ENCODE measurements around the gene CAMTA1. TPM values are rescaled to one million over a fixed set of nuclear protein-coding genes. Genes with fewer than 3 reads are reported as not detected.

CAMTA1 gene
- total RNA-seq, 4 donors from 2014 or later, result 57.4 to 88.3 (median 62.1) TPM

- Histone ChIP-seq H3K36me3 (no peaks in the 10 kb centered on the region), H3K27me3 (no peaks in the 10 kb centered on the region), H3K4me1 (no peaks in the 10 kb centered on the region), H3K9me3 (no peaks in the 10 kb centered on the region), H3K4me3 (no peak overlapping the region), H3K27ac (no peak overlapping the region)
- no peak for DNase-seq
- no peak for TF ChIP-seq CTCF (IDR thresholded peaks at IDR 0.05)
- TF ChIP-seq POLR2A (IDR thresholded peaks at IDR 0.05), result no peak
Observed at GRCh38 chr1:7625401-7625800, 840.1 kb downstream of the CAMTA1 start.

GRCh38 chr1:7628273-7628672 lies 843.0 kb downstream of the CAMTA1 start:
- TF ChIP-seq CTCF (IDR thresholded peaks at IDR 0.05) (no peak), POLR2A (IDR thresholded peaks at IDR 0.05) (no peak)
- Histone ChIP-seq H3K9me3 (no peaks in the 10 kb centered on the region), H3K36me3 (no peaks in the 10 kb centered on the region), H3K4me1 (no peaks in the 10 kb centered on the region), H3K27ac (no peak overlapping the region), H3K4me3 (no peak overlapping the region), H3K27me3 (no peaks in the 10 kb centered on the region)
- no peak for DNase-seq

- Histone ChIP-seq H3K4me1 (no peaks in the 10 kb centered on the region), H3K27me3 (no peaks in the 10 kb centered on the region), H3K9me3 (no peaks in the 10 kb centered on the region), H3K36me3 (no peaks in the 10 kb centered on the region), H3K4me3 (no peak overlapping the region), H3K27ac (no peak overlapping the region)
- TF ChIP-seq POLR2A (IDR thresholded peaks at IDR 0.05) (no peak), CTCF (IDR thresholded peaks at IDR 0.05) (no peak)
- DNase-seq, result no peak
Observed at GRCh38 chr1:7629011-7629410, 843.8 kb downstream of the CAMTA1 start.

GRCh38 chr1:7629465-7630195 lies 844.4 kb downstream of the CAMTA1 start:
- Histone ChIP-seq H3K4me3 (no peak overlapping the region), H3K27me3 (no peaks in the 10 kb centered on the region), H3K27ac (no peak overlapping the region), H3K36me3 (no peaks in the 10 kb centered on the region), H3K4me1 (no peaks in the 10 kb centered on the region), H3K9me3 (no peaks in the 10 kb centered on the region)
- DNase-seq, result no peak
- TF ChIP-seq CTCF (IDR thresholded peaks at IDR 0.05), result no peak
- no peak for TF ChIP-seq POLR2A (IDR thresholded peaks at IDR 0.05)

DNA sequence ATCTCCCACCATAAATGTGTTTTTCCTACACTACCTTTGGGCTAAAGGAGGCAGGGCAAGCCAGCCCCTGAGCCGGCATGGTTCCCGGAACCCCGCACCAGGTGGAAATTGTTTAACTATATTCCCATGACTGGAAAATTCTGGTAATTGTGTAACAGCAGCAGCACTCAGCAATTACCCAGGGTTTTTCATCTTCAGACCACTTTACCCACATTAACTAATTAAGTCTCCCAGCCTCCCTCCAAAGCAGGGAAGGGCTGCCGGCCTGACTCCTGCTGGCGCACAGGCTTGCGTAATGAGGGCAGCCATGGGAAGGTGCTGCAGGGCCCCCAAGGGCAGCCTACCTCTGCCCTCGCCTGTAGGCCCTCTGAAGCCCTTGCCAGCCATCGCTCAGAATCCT lies 845.1 kb downstream of the CAMTA1 start:
- TF ChIP-seq POLR2A (IDR thresholded peaks at IDR 0.05), result no peak
- TF ChIP-seq CTCF (IDR thresholded peaks at IDR 0.05), result no peak
- H3K36me3 ChIP-seq, result no peaks in the 10 kb centered on the region
- no peak for DNase-seq
- no peak overlapping the region for H3K4me3 ChIP-seq
- no peaks in the 10 kb centered on the region for H3K27me3 ChIP-seq
- H3K9me3 ChIP-seq, result no peaks in the 10 kb centered on the region
- H3K4me1 ChIP-seq, result no peaks in the 10 kb centered on the region
- H3K27ac ChIP-seq, result no peak overlapping the region
